ENCODE results near the gene KRT76. TPM values are rescaled to one million over a fixed set of nuclear protein-coding genes. Genes with fewer than 3 reads are reported as not detected.

KRT76 gene
- total RNA-seq, 1 donor from 2014 or later: not detected

DNA sequence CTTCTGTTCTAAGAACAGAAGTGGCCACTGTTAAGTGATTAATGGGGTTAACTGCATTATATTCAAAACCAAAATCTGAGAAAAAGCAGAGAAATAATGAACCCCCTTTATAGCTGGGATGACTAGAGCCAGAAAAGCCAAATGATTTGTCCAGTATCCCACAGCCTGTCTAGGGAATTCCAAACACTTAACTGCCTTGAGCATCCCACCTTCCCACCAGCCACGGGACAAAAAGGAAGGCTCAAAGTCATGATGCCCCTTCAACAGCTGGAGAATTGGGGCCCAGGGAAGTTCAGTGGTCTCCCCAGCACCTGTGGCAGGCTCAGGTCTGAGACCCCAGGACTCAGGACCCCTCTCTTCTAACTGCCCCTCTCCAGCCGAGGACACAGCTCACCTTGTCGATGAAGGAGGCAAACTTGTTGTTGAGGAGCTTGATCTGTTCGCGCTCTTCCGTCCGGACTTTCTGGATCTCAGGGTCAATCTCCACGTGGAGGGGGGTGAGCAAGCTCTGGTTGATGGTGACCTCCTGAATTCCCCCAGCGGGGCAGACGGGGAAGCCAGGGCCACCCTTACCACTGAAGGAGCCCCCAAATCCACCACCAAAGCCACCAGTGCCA, 36.2 kb upstream of the KRT76 start:
- Histone ChIP-seq H3K27ac (ENCODE audit: low read depth, low read length) (no peak overlapping the region), H3K36me3 (ENCODE audit: control insufficient read depth in 3 of 3, insufficient read depth in 3 of 3, low read length in 3 of 3) (no peaks in the 10 kb centered on the region), H3K9ac (ENCODE audit: low read depth in 1 of 3, low read length in 3 of 3) (no peak overlapping the region), H3K27me3 (ENCODE audit: control insufficient read depth in 3 of 3, insufficient read depth in 3 of 3, low read length in 3 of 3) (peaks cover 12 to 22% (median 20%) of the 10 kb centered on the region in 3 donors), H3K9me3 (ENCODE audit: control insufficient read depth in 3 of 3, low read length in 3 of 3) (no peaks in the 10 kb centered on the region), H3K4me3 (ENCODE audit: low read length in 3 of 3) (no peak overlapping the region), H3K4me1 (ENCODE audit: control insufficient read depth in 3 of 3, insufficient read depth in 3 of 3, low read length in 3 of 3) (no peaks in the 10 kb centered on the region)

DNA sequence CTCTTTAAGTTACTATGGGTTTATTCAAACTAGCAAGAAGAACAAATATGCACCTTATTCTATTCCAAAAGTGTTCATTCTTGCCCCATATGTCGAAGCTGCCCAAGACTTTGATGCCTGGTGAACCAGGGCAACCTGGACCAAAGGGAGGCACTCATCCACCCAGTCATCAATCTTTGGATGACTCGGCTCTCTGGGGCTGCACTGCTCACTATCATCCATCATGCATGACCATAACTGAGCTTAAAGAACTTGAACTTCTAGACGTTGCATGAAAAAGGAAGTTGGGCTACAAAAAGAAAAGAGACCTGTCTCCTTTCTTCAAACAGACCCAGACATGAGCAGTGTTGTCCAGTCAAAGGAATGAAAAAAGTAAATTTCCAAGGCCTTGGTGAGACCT, 35.6 kb upstream of the KRT76 start:
- Histone ChIP-seq H3K4me3 (ENCODE audit: low read length in 3 of 3) (no peak overlapping the region), H3K36me3 (ENCODE audit: control insufficient read depth in 3 of 3, insufficient read depth in 3 of 3, low read length in 3 of 3) (no peaks in the 10 kb centered on the region), H3K9ac (ENCODE audit: low read depth in 1 of 3, low read length in 3 of 3) (no peak overlapping the region), H3K4me1 (ENCODE audit: control insufficient read depth in 3 of 3, insufficient read depth in 3 of 3, low read length in 3 of 3) (no peaks in the 10 kb centered on the region), H3K9me3 (ENCODE audit: control insufficient read depth in 3 of 3, low read length in 3 of 3) (no peaks in the 10 kb centered on the region), H3K27ac (ENCODE audit: low read depth, low read length) (no peak overlapping the region), H3K27me3 (ENCODE audit: control insufficient read depth in 3 of 3, insufficient read depth in 3 of 3, low read length in 3 of 3) (peaks cover 12 to 19% (median 17%) of the 10 kb centered on the region in 3 donors)

DNA sequence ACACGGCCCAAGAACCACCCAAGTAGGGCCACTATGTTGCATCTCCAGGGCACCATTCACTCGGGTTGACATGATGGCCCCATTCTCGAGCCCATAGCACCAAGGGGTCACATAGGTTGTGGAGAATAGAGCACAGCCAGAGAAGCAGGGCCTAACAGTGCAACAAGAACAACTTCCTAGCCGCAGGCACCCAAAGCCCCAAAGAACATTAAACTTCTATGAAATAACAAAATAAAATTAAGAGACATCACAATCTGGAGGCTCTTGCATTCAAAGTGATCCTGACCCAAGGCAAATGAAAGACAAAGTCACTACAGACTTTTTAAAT, 34.9 kb upstream of the KRT76 start:
- no peak overlapping the region for H3K27ac ChIP-seq (ENCODE audit: low read depth, low read length)
- H3K4me3 ChIP-seq (ENCODE audit: low read length in 3 of 3): no peak overlapping the region
- no peaks in the 10 kb centered on the region for H3K36me3 ChIP-seq (ENCODE audit: control insufficient read depth in 3 of 3, insufficient read depth in 3 of 3, low read length in 3 of 3)
- H3K4me1 ChIP-seq (ENCODE audit: control insufficient read depth in 3 of 3, insufficient read depth in 3 of 3, low read length in 3 of 3): no peaks in the 10 kb centered on the region
- no peaks in the 10 kb centered on the region for H3K9me3 ChIP-seq (ENCODE audit: control insufficient read depth in 3 of 3, low read length in 3 of 3)
- H3K27me3 ChIP-seq (ENCODE audit: control insufficient read depth in 3 of 3, insufficient read depth in 3 of 3, low read length in 3 of 3): peaks cover 7 to 20% (median 19%) of the 10 kb centered on the region in 3 donors
- no peak overlapping the region for H3K9ac ChIP-seq (ENCODE audit: low read depth in 1 of 3, low read length in 3 of 3)

DNA sequence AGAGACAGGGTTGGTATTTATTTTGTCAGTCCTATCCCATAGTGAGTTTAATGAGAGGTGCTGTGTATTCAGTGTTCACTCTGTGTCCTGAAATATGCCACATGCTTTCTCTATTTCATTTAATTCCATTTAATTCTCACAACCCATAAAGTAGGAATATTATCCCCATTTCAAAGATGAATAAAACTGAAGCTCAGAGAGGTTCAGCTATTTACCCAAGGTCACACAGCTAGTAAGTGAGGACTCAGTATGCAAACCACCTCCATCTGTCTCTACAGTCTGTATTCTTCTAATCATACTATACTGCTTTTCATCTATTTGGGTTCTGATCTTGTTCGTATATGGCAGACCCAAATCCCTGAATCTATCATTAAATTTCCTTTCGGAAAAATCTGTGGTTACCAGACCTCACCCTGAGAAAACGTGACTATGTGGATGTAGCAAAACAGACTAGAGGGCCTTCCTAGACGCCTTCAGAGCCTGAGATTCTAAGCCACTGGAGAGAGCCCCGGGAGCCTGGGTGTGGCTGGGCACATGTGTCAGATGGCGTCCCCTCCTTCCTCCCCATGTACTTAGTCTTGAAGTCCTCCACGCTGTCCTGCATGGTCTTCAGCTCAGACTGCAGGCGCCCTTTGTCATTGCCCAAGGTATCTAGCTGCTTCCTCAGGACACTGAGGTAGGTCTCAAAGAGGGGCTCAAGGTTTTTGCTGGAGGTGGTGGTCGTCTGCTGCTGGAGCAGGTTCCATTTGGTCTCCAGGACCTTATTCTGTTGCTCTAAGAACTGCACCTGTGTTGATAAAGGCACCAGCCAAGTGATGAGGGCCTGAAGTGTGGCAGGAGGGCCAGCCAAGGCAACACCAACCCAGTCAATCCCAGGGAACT, 34.3 kb upstream of the KRT76 start:
- H3K27me3 ChIP-seq (ENCODE audit: control insufficient read depth in 3 of 3, insufficient read depth in 3 of 3, low read length in 3 of 3): peaks cover 7 to 22% (median 21%) of the 10 kb centered on the region in 3 donors
- no peak overlapping the region for H3K4me3 ChIP-seq (ENCODE audit: low read length in 3 of 3)
- no peaks in the 10 kb centered on the region for H3K9me3 ChIP-seq (ENCODE audit: control insufficient read depth in 3 of 3, low read length in 3 of 3)
- no peaks in the 10 kb centered on the region for H3K4me1 ChIP-seq (ENCODE audit: control insufficient read depth in 3 of 3, insufficient read depth in 3 of 3, low read length in 3 of 3)
- H3K27ac ChIP-seq (ENCODE audit: low read depth, low read length): no peak overlapping the region
- H3K36me3 ChIP-seq (ENCODE audit: control insufficient read depth in 3 of 3, insufficient read depth in 3 of 3, low read length in 3 of 3): no peaks in the 10 kb centered on the region
- H3K9ac ChIP-seq (ENCODE audit: low read depth in 1 of 3, low read length in 3 of 3): no peak overlapping the region

DNA sequence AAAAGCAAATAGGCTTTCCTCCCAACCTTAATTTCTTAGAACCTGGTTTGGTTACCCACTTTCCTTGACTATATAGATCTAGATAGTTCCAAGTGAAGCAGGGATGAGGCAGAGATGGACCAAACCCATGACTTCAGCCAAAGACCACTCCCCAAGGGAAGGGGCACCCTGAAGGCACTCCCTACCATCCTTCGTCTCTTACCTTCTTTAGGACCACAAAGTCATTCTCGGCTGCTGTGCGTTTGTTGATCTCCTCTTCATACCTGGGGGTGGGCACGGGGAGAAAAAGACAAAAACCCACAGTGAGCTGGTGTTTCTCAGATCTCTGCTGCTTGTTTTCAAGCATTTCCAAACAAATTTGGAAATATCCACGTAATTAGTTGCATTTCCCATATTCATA, 33.4 kb upstream of the KRT76 start:
- Histone ChIP-seq H3K4me1 (ENCODE audit: control insufficient read depth in 3 of 3, insufficient read depth in 3 of 3, low read length in 3 of 3) (no peaks in the 10 kb centered on the region), H3K9ac (ENCODE audit: low read depth in 1 of 3, low read length in 3 of 3) (no peak overlapping the region), H3K9me3 (ENCODE audit: control insufficient read depth in 3 of 3, low read length in 3 of 3) (no peaks in the 10 kb centered on the region), H3K27me3 (ENCODE audit: control insufficient read depth in 3 of 3, insufficient read depth in 3 of 3, low read length in 3 of 3) (peaks cover 7 to 24% (median 21%) of the 10 kb centered on the region in 3 donors), H3K4me3 (ENCODE audit: low read length in 3 of 3) (no peak overlapping the region), H3K36me3 (ENCODE audit: control insufficient read depth in 3 of 3, insufficient read depth in 3 of 3, low read length in 3 of 3) (no peaks in the 10 kb centered on the region), H3K27ac (ENCODE audit: low read depth, low read length) (no peak overlapping the region)

DNA sequence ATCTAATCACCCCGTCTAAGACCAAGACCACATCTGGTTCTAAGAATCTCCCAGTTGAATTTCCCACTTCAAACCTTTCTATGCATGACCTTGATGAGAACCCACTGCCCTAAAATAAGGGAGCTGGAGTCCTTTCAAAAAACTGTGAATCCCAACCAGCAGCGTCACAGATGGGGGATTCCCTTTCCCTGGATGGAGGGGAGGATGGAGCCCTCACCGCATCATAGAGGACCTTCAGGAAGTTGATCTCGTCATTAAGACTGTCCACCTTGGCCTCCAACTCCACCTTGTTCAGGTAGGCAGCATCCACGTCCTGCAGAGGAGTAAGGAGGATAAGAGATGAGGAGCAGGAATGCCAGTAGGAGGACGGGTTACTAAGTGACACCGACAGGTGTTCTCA, 32.0 kb upstream of the KRT76 start:
- Histone ChIP-seq H3K27me3 (ENCODE audit: control insufficient read depth in 3 of 3, insufficient read depth in 3 of 3, low read length in 3 of 3) (peaks cover 7 to 27% (median 21%) of the 10 kb centered on the region in 3 donors), H3K27ac (ENCODE audit: low read depth, low read length) (no peak overlapping the region), H3K4me3 (ENCODE audit: low read length in 3 of 3) (no peak overlapping the region), H3K9me3 (ENCODE audit: control insufficient read depth in 3 of 3, low read length in 3 of 3) (no peaks in the 10 kb centered on the region), H3K9ac (ENCODE audit: low read depth in 1 of 3, low read length in 3 of 3) (no peak overlapping the region), H3K4me1 (ENCODE audit: control insufficient read depth in 3 of 3, insufficient read depth in 3 of 3, low read length in 3 of 3) (no peaks in the 10 kb centered on the region), H3K36me3 (ENCODE audit: control insufficient read depth in 3 of 3, insufficient read depth in 3 of 3, low read length in 3 of 3) (no peaks in the 10 kb centered on the region)

DNA sequence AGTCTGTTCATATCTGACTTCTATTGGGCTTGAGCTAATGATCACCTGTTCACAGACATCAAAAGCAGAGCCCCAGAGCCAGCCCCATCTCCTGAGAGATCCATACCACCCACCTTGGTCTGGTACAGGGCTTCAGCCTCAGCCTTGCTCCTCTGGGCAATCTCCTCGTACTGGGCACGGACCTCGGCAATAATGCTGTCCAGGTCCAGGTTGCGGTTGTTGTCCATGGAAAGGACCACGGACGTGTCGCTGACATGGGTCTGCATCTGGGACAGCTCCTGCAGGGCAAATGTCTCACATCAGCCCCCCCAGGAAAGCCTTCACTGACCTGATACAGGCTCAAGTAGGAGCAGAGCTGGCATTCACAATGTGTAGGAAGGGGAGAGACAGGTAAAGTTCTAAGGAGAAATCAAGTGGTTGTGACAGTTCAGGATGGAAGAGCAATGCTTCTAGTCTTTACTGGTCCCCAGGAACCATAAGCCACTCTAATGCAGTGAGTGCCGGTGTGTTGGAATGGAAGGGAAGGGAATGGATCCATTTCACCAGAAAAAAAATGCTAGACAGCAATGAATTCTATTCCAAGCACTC, 31.5 kb upstream of the KRT76 start:
- Histone ChIP-seq H3K4me3 (ENCODE audit: low read length in 3 of 3) (no peak overlapping the region), H3K27me3 (ENCODE audit: control insufficient read depth in 3 of 3, insufficient read depth in 3 of 3, low read length in 3 of 3) (peaks cover 7 to 27% (median 21%) of the 10 kb centered on the region in 3 donors), H3K27ac (ENCODE audit: low read depth, low read length) (no peak overlapping the region), H3K9ac (ENCODE audit: low read depth in 1 of 3, low read length in 3 of 3) (no peak overlapping the region), H3K9me3 (ENCODE audit: control insufficient read depth in 3 of 3, low read length in 3 of 3) (no peaks in the 10 kb centered on the region), H3K4me1 (ENCODE audit: control insufficient read depth in 3 of 3, insufficient read depth in 3 of 3, low read length in 3 of 3) (no peaks in the 10 kb centered on the region), H3K36me3 (ENCODE audit: control insufficient read depth in 3 of 3, insufficient read depth in 3 of 3, low read length in 3 of 3) (no peaks in the 10 kb centered on the region)

DNA sequence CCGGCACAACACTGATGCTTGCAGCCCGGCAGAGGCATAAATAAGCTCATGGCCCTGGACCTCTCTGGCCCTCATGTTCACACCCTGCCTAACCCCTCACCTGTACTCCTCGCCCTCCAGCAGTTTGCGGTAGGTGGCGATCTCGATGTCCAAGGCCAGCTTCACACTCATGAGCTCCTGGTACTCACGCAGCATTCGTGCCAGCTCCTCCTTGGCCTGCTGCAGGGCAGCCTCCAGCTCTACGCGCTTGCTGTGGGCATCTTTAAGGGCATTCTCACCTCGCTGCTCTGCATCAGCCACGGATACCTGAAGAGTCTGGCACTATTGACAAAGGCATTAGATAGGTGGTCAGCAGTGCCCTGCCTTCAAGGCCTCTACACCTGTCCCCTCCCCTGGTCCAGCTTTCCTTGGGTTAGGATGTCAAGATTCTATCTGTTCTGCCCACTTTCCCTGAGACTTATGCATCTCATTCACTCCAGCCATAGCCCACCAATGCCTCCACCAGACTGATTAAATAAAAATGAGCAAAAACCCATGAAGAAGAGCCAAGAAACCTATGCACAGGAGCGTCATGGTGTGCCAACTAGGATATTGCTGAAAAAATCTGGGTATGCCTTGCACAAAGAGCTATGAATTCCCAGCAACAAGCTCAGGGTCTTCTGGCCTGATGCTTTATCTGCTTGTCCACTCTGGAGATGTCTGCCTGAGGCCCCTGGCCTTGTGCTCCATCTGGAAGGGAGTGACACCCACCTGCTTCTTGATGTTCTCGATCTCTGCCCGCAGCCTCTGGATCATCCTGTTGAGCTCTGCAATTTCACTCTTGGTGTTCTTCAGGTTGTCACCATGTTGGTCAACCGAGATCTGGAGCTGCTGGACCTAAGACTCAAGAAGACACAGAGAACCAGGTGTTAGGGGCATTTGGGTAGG, 30.7 kb upstream of the KRT76 start:
- Histone ChIP-seq H3K36me3 (ENCODE audit: control insufficient read depth in 3 of 3, insufficient read depth in 3 of 3, low read length in 3 of 3) (no peaks in the 10 kb centered on the region), H3K4me1 (ENCODE audit: control insufficient read depth in 3 of 3, insufficient read depth in 3 of 3, low read length in 3 of 3) (no peaks in the 10 kb centered on the region), H3K9me3 (ENCODE audit: control insufficient read depth in 3 of 3, low read length in 3 of 3) (no peaks in the 10 kb centered on the region), H3K9ac (ENCODE audit: low read depth in 1 of 3, low read length in 3 of 3) (no peak overlapping the region), H3K27me3 (ENCODE audit: control insufficient read depth in 3 of 3, insufficient read depth in 3 of 3, low read length in 3 of 3) (peaks cover 7 to 27% (median 21%) of the 10 kb centered on the region in 3 donors), H3K27ac (ENCODE audit: low read depth, low read length) (no peak overlapping the region), H3K4me3 (ENCODE audit: low read length in 3 of 3) (no peak overlapping the region)

DNA sequence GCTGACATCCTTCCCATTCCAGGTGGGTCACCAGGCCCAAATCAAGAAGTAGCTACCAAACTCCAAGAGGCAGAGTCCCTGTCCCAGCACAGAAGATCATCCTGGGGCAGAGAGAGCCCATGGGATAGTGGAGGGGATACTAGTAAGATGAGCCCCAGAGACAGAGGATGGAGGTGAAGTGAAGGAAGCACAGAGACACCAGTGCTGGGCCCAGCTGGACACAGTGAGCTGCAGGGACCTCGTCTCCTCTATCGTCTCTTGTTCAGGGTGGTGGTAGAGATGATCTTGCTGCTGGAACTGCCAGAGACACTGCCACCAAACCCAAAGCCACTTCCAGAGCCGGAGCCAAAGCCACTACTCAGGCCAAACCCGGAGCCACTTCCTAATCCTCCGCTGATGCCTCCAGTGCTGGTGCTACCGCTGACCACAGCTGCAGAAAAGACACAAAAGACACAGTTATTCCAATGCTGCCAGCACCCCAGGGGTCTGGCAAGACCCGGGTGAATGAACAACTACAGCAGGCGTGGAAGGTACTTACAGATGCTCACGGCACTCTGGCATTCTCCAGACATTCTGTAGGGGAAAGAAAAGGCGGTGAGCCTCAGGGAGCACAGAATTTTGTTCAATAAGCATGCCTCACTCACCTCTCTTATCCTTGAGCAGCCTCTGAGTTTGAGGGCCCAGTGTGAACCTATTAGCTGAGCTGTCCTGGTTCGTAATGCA, 29.8 kb upstream of the KRT76 start:
- H3K9me3 ChIP-seq (ENCODE audit: control insufficient read depth in 3 of 3, low read length in 3 of 3): no peaks in the 10 kb centered on the region
- no peak overlapping the region for H3K4me3 ChIP-seq (ENCODE audit: low read length in 3 of 3)
- H3K9ac ChIP-seq (ENCODE audit: low read depth in 1 of 3, low read length in 3 of 3): no peak overlapping the region
- H3K4me1 ChIP-seq (ENCODE audit: control insufficient read depth in 3 of 3, insufficient read depth in 3 of 3, low read length in 3 of 3): no peaks in the 10 kb centered on the region
- H3K36me3 ChIP-seq (ENCODE audit: control insufficient read depth in 3 of 3, insufficient read depth in 3 of 3, low read length in 3 of 3): no peaks in the 10 kb centered on the region
- peaks cover 7 to 27% (median 21%) of the 10 kb centered on the region in 3 donors for H3K27me3 ChIP-seq (ENCODE audit: control insufficient read depth in 3 of 3, insufficient read depth in 3 of 3, low read length in 3 of 3)
- no peak overlapping the region for H3K27ac ChIP-seq (ENCODE audit: low read depth, low read length)

Measured in skeletal muscle tissue (tissue), 4 donors.